NB4 (cell line): ENCODE data around the gene PTRH1.

Experiments
- MYC ChIP-seq: IDR thresholded peaks from 2 replicates; pipeline ENCODE4 v1.6.1; 2011; ENCODE audit warnings: low read depth, low read length
- POLR2A ChIP-seq: IDR thresholded peaks from 2 replicates; pipeline ENCODE4 v1.6.1; 2011; ENCODE audit warnings: mild to moderate bottlenecking; ENCODE audit not compliant: insufficient read length; ENCODE audit errors: extremely low read depth
- TF ChIP-seq, protein P1 (sequence below): IDR thresholded peaks from one replicate; pipeline ENCODE4 v1.5.1; 2012; ENCODE audit warnings: low read depth, low read length
- TF ChIP-seq, protein P2 (sequence below): IDR thresholded peaks from 2 replicates; pipeline ENCODE4 v1.6.1; 2011; ENCODE audit warnings: low read depth, low read length

DNA sequence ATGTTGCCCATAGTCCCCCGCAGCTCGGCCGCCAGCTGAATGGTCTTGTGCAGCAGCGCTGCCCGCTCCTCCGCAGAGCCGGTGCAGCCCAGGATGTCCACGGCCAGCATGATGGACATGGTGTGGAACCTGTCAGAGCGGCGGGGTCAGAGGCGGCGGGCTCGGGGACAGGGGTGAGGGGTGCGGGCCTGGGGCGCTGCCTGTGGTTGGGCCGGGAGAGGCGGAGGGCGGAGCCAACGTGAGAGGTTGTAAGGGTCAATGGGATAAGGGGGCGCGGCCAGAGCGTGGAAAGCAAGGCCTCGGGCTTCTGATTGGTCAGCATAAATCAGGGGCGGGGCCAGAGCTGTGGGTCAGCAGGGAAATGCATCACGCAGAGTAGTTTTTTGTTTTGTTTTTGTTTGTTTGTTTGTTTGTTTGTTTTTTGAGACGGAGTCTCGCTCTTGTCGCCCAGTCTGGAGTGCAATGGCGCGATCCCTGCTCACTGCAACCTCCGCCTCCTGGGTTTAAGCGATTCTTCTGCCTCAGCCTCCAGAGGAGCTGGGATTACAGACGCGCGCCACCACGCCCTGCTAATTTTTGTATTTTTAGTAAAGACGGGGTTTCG, 26.5 kb upstream of the PTRH1 start:
- TF ChIP-seq, protein P1, sequence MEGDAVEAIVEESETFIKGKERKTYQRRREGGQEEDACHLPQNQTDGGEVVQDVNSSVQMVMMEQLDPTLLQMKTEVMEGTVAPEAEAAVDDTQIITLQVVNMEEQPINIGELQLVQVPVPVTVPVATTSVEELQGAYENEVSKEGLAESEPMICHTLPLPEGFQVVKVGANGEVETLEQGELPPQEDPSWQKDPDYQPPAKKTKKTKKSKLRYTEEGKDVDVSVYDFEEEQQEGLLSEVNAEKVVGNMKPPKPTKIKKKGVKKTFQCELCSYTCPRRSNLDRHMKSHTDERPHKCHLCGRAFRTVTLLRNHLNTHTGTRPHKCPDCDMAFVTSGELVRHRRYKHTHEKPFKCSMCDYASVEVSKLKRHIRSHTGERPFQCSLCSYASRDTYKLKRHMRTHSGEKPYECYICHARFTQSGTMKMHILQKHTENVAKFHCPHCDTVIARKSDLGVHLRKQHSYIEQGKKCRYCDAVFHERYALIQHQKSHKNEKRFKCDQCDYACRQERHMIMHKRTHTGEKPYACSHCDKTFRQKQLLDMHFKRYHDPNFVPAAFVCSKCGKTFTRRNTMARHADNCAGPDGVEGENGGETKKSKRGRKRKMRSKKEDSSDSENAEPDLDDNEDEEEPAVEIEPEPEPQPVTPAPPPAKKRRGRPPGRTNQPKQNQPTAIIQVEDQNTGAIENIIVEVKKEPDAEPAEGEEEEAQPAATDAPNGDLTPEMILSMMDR = no peak
- TF ChIP-seq POLR2A (no peak), MYC (no peak)
- TF ChIP-seq, protein P2, sequence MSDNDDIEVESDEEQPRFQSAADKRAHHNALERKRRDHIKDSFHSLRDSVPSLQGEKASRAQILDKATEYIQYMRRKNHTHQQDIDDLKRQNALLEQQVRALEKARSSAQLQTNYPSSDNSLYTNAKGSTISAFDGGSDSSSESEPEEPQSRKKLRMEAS = no peak
